Activated CD4-positive, alpha-beta T cell treated with anti-CD3 and anti-CD28 coated beads, Interleukin-2, amount 10 ng/mL, durations not matched to agents 24 days and 14 days (primary cell): ENCODE measurements around the gene ARL6IP1. TPM values are rescaled to one million over a fixed set of nuclear protein-coding genes. Genes with fewer than 3 reads are reported as not detected.
A peak's percentile ranks its signal among the peaks of the same experiment; 100 is the strongest.

Experiments used
- DNase-seq: peaks from one replicate; pipeline ENCODE4 v3.0.0; 2022
- H3K27ac Mint-ChIP-seq: one replicate; pipeline ENCODE4 v1.8.0; 2022; ENCODE audit warnings: mild to moderate bottlenecking, mixed read lengths
- H3K27me3 Mint-ChIP-seq: one replicate; pipeline ENCODE4 v1.8.0; 2022; ENCODE audit warnings: mixed read lengths
- H3K36me3 Mint-ChIP-seq: one replicate; pipeline ENCODE4 v1.8.0; 2022; ENCODE audit warnings: low read depth, mild to moderate bottlenecking, mixed read lengths
- H3K4me1 Mint-ChIP-seq: one replicate; pipeline ENCODE4 v1.8.0; 2021; ENCODE audit warnings: mixed read lengths
- H3K4me3 Mint-ChIP-seq: one replicate; pipeline ENCODE4 v1.8.0; 2022; ENCODE audit warnings: mild to moderate bottlenecking, moderate library complexity, mixed read lengths
- H3K9me3 Mint-ChIP-seq: one replicate; pipeline ENCODE4 v1.8.0; 2021; ENCODE audit warnings: mixed read lengths
- intact Hi-C: fragments of 100-400 bp; cut with micrococcal nuclease; formaldehyde crosslinking; loops from one replicate; pipeline ENCODE4 v1.15.1; 2023
- total RNA-seq: library from RNA; stranded (reverse); gene quantifications from 2 replicates; pipeline ENCODE4 v1.2.3, GENCODE V29; 2022

Gene ARL6IP1
- total RNA-seq, 1 donor from 2014 or later: 97.2 TPM

GRCh38 chr16:18811925-18812324 is 10.6 kb upstream of the ARL6IP1 start:
- peaks cover 66% of the 10 kb centered on the region for H3K36me3 Mint-ChIP-seq
- no peaks in the 10 kb centered on the region for H3K9me3 Mint-ChIP-seq
- no peak for DNase-seq
- intact Hi-C loops: no loop called here
- H3K4me3 Mint-ChIP-seq: no peak overlapping the region
- H3K27me3 Mint-ChIP-seq: no peaks in the 10 kb centered on the region
- H3K27ac Mint-ChIP-seq: no peak overlapping the region
- H3K4me1 Mint-ChIP-seq: no peaks in the 10 kb centered on the region

GRCh38 chr16:18809165-18809564 is 7.8 kb upstream of the ARL6IP1 start:
- H3K27ac Mint-ChIP-seq: no peak overlapping the region
- peaks cover 61% of the 10 kb centered on the region for H3K36me3 Mint-ChIP-seq
- H3K27me3 Mint-ChIP-seq: no peaks in the 10 kb centered on the region
- peaks cover 18% of the 10 kb centered on the region for H3K4me1 Mint-ChIP-seq
- no peaks in the 10 kb centered on the region for H3K9me3 Mint-ChIP-seq
- H3K4me3 Mint-ChIP-seq: no peak overlapping the region
- intact Hi-C loops: no loop called here
- DNase-seq: peak; percentile 49

- DNase-seq: no peak
- Mint-ChIP-seq H3K4me3 (no peak overlapping the region), H3K27me3 (no peaks in the 10 kb centered on the region), H3K4me1 (peaks cover 39% of the 10 kb centered on the region), H3K27ac (peak overlapping the region; percentile 91), H3K36me3 (peaks cover 53% of the 10 kb centered on the region), H3K9me3 (no peaks in the 10 kb centered on the region)
- intact Hi-C loops: no loop called here
Measured at GRCh38 chr16:18805257-18805773, 4.0 kb upstream of the ARL6IP1 start.

- Mint-ChIP-seq H3K36me3 (peaks cover 53% of the 10 kb centered on the region), H3K4me1 (peaks cover 45% of the 10 kb centered on the region), H3K27me3 (no peaks in the 10 kb centered on the region), H3K27ac (peak overlapping the region; percentile 91), H3K9me3 (no peaks in the 10 kb centered on the region), H3K4me3 (peak overlapping the region; percentile 68)
- DNase-seq: no peak
- intact Hi-C loops: loop anchor here (5.0 kb wide), 3 partner anchors 33 to 718 kb away; partner anchors contain the start of genes CCP110, COQ7 and GDE1
Measured at GRCh38 chr16:18804540-18804939, 3.2 kb upstream of the ARL6IP1 start.

- H3K9me3 Mint-ChIP-seq: no peaks in the 10 kb centered on the region
- H3K27me3 Mint-ChIP-seq: no peaks in the 10 kb centered on the region
- intact Hi-C loops: loop anchor here (5.0 kb wide), 3 partner anchors 33 to 718 kb away; partner anchors contain the start of genes CCP110, COQ7 and GDE1
- H3K27ac Mint-ChIP-seq: peak overlapping the region; percentile 91
- H3K4me1 Mint-ChIP-seq: peaks cover 49% of the 10 kb centered on the region
- peaks cover 47% of the 10 kb centered on the region for H3K36me3 Mint-ChIP-seq
- no peak for DNase-seq
- H3K4me3 Mint-ChIP-seq: peak overlapping the region; percentile 68
Measured at GRCh38 chr16:18803569-18804462, 2.5 kb upstream of the ARL6IP1 start.

- H3K4me1 Mint-ChIP-seq: peaks cover 54% of the 10 kb centered on the region
- no peaks in the 10 kb centered on the region for H3K9me3 Mint-ChIP-seq
- peak overlapping the region; percentile 97 for H3K27ac Mint-ChIP-seq
- no peaks in the 10 kb centered on the region for H3K27me3 Mint-ChIP-seq
- intact Hi-C loops: loop anchor here (5.0 kb wide), 3 partner anchors 34 to 719 kb away; partner anchors contain the start of genes CCP110, COQ7 and GDE1
- peak overlapping the region; percentile 99 for H3K4me3 Mint-ChIP-seq
- peaks cover 46% of the 10 kb centered on the region for H3K36me3 Mint-ChIP-seq
- DNase-seq: peak; percentile 56
Measured at GRCh38 chr16:18802767-18803343, 1.5 kb upstream of the ARL6IP1 start.

- peaks cover 58% of the 10 kb centered on the region for H3K4me1 Mint-ChIP-seq
- peaks cover 46% of the 10 kb centered on the region for H3K36me3 Mint-ChIP-seq
- H3K27me3 Mint-ChIP-seq: no peaks in the 10 kb centered on the region
- no peak for DNase-seq
- intact Hi-C loops: loop anchor here (1.0 to 5.0 kb wide), 7 partner anchors 10 to 722 kb away; partner anchors contain the start of genes CCP110, COQ7, GDE1 and RPS15A
- peak overlapping the region; percentile 97 for H3K27ac Mint-ChIP-seq
- peak overlapping the region; percentile 99 for H3K4me3 Mint-ChIP-seq
- no peaks in the 10 kb centered on the region for H3K9me3 Mint-ChIP-seq
Measured at GRCh38 chr16:18800775-18801144, 589 bp downstream of the ARL6IP1 start.

- Mint-ChIP-seq H3K9me3 (no peaks in the 10 kb centered on the region), H3K27me3 (no peaks in the 10 kb centered on the region), H3K4me1 (peaks cover 56% of the 10 kb centered on the region), H3K4me3 (peak overlapping the region; percentile 99), H3K27ac (peak overlapping the region; percentile 97), H3K36me3 (peaks cover 50% of the 10 kb centered on the region)
- no peak for DNase-seq
- intact Hi-C loops: loop anchor here (2.0 to 5.0 kb wide), 4 partner anchors 13 to 722 kb away; partner anchors contain the start of genes CCP110, COQ7 and GDE1
Measured at GRCh38 chr16:18800293-18800692, 1.1 kb downstream of the ARL6IP1 start.

- intact Hi-C loops: no loop called here
- Mint-ChIP-seq H3K4me3 (peak overlapping the region; percentile 99), H3K27ac (peak overlapping the region; percentile 97), H3K36me3 (peaks cover 54% of the 10 kb centered on the region), H3K27me3 (no peaks in the 10 kb centered on the region), H3K4me1 (peaks cover 51% of the 10 kb centered on the region), H3K9me3 (no peaks in the 10 kb centered on the region)
- no peak for DNase-seq
Measured at GRCh38 chr16:18799500-18799899, 1.8 kb downstream of the ARL6IP1 start.

- peaks cover 44% of the 10 kb centered on the region for H3K4me1 Mint-ChIP-seq
- H3K4me3 Mint-ChIP-seq: peak overlapping the region; percentile 40
- H3K27ac Mint-ChIP-seq: peak overlapping the region; percentile 34
- no peaks in the 10 kb centered on the region for H3K27me3 Mint-ChIP-seq
- DNase-seq: no peak
- H3K9me3 Mint-ChIP-seq: no peaks in the 10 kb centered on the region
- peaks cover 59% of the 10 kb centered on the region for H3K36me3 Mint-ChIP-seq
- intact Hi-C loops: no loop called here
Measured at GRCh38 chr16:18797746-18798145, 3.6 kb downstream of the ARL6IP1 start.

GRCh38 chr16:18796377-18796776 is 5.0 kb downstream of the ARL6IP1 start:
- Mint-ChIP-seq H3K36me3 (peaks cover 64% of the 10 kb centered on the region), H3K9me3 (no peaks in the 10 kb centered on the region), H3K4me1 (peaks cover 38% of the 10 kb centered on the region), H3K27me3 (no peaks in the 10 kb centered on the region), H3K4me3 (no peak overlapping the region), H3K27ac (no peak overlapping the region)
- intact Hi-C loops: no loop called here
- DNase-seq: no peak

- no peaks in the 10 kb centered on the region for H3K9me3 Mint-ChIP-seq
- peaks cover 72% of the 10 kb centered on the region for H3K36me3 Mint-ChIP-seq
- intact Hi-C loops: no loop called here
- no peak overlapping the region for H3K4me3 Mint-ChIP-seq
- H3K4me1 Mint-ChIP-seq: peaks cover 35% of the 10 kb centered on the region
- H3K27ac Mint-ChIP-seq: peak overlapping the region; percentile 3
- DNase-seq: no peak
- peaks cover 2% of the 10 kb centered on the region for H3K27me3 Mint-ChIP-seq
Measured at GRCh38 chr16:18792836-18793433, 8.4 kb downstream of the ARL6IP1 start.

- H3K4me3 Mint-ChIP-seq: peak within 1 kb of the TSS; percentile 99
- peaks cover 7% of the 10 kb centered on the region for H3K9me3 Mint-ChIP-seq
- intact Hi-C loops: loop anchor here (1.0 to 2.0 kb wide), 2 partner anchors 11 to 137 kb away; partner anchors contain the start of genes ARL6IP1 and SMG1
- H3K27ac Mint-ChIP-seq: peak within 1 kb of the TSS; percentile 97
- peaks cover 2% of the 10 kb centered on the region for H3K27me3 Mint-ChIP-seq
- DNase-seq: peak; percentile 98
- H3K36me3 Mint-ChIP-seq: peaks cover 80% of the 10 kb centered on the region
- peaks cover 44% of the 10 kb centered on the region for H3K4me1 Mint-ChIP-seq
Measured at GRCh38 chr16:18789850-18790706, 11.3 kb downstream of the ARL6IP1 start, which contains the start of gene RPS15A. Gene RPS15A, minus strand, starts transcription at chr16:18790334. Its CDS starts 1,221 bp downstream, at chr16:18789113.
